Activated CD4-positive, CD25-positive, alpha-beta regulatory T cell treated with anti-CD3 and anti-CD28 coated beads, Interleukin-2, amount 50 U/mL, for 16 hours (primary cell): ENCODE data around the gene FANCI.
A peak's percentile ranks its signal among the peaks of the same experiment; 100 is the strongest.

ENCODE experiments used
- DNase-seq: peaks from one replicate; pipeline ENCODE4 v3.0.0-alpha.2; 2020; ENCODE audit warnings: low read depth, low spot score

FANCI gene

DNA sequence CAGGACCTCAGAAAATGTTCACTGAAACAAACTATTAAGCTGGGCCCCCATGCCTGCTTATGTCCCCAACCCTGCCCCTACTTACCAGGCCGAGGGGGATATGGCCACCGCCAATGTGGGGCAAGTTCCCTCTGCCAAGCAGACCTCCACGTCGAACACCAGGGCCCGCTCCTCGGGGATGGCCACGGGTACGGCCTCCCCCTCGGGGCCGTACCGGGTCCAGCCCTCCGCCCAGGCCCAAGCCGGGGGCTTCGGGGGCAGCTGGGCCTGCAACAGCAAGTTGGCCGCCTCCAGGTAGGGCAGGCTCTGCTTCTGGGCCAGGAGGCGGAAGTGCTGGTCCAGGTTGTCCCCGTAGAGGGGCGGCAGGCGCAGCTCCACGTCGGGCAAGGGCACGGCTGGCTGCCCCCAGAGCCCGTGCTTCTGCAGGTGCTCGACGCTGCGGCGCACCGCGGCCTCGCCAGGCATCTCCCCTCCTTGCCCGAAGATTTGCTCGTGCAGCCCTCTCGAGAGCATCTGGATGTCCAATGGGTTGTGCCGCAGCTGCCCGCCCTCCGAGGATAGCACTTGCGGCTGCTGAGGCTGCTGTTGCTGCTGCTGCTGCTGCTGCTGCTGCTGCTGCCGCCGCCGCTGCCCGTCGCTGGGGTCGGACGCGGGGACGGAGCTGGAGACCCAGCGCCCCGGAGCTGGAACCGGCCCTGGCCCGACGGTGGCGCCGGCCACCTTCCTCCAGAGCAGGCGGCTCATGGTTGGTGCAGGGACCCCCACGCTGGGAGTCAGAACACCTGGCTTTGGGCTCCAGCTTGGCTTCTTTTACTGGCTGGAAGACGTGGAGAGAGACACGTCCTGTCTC lies 89.5 kb downstream of the FANCI start:
- DNase-seq: no peak

DNA sequence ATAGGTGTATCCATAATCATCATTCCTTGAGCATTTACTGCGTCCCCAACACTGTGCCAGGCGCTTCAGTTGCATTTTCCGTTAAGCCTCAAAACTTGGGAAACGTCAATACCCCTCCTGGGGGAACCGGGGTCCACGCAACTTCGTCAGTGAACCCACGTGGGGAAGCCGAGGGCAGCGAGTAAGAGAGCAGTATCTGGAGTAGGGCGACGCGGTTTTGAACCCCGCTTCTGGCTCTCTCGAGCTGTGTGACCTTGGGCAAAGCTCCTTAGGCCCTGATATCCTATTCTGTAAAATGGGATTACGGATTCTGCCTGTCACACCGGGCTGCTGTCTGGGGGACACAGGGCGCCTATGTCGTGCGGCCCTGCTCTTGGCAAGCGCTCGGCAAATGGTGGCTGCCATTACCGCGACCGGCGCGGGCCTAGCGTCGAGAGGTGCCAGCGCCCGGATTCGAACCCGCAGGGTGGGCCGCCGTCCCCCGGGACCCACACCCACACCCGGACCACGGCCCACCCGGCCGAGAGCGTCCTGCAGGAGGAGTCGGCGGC lies 90.3 kb downstream of the FANCI start:
- DNase-seq: no peak

DNA sequence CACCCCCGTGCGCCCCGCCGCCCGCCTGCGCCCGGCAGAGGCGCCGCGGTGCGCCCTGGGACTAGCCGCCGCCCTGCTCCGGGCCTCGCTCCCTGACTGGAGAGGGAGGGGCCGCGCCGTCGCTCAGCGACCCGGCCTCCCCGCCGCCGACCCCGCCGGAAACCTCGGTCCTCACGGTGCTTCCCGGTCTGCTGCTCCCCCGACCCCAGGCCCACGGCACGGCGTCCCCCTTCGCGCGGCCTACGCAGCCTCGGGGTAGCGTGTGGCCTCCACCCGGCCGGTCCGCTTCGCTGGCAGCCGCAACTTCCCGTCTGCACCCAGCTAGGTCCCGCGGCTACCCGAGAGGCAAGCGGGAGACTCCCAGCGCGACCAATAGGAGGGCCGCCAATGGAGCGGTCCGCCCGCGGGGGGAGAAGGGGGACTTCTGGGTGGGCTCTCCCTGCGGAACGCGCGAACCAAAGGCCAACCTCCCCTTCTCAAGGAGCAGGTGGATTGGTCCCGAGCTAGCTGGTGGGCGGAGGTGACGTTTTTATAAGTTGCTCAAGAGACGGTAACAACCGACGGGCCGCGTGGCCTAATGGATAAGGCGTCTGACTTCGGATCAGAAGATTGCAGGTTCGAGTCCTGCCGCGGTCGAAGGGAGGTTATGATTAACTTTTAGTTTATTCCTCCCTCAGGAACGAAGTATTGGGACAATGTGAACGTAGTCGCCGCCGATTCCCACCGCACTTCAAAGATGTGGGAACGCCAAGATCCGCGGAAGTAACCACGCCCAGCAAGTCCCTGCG lies 90.9 kb downstream of the FANCI start, which contains the start of gene POLG:
POLG (minus strand) TSS at position 315 of the 788 bp plus-strand sequence. CDS start 1,070 bp downstream, outside the sequence.
- DNase-seq: peak; percentile 99

DNA sequence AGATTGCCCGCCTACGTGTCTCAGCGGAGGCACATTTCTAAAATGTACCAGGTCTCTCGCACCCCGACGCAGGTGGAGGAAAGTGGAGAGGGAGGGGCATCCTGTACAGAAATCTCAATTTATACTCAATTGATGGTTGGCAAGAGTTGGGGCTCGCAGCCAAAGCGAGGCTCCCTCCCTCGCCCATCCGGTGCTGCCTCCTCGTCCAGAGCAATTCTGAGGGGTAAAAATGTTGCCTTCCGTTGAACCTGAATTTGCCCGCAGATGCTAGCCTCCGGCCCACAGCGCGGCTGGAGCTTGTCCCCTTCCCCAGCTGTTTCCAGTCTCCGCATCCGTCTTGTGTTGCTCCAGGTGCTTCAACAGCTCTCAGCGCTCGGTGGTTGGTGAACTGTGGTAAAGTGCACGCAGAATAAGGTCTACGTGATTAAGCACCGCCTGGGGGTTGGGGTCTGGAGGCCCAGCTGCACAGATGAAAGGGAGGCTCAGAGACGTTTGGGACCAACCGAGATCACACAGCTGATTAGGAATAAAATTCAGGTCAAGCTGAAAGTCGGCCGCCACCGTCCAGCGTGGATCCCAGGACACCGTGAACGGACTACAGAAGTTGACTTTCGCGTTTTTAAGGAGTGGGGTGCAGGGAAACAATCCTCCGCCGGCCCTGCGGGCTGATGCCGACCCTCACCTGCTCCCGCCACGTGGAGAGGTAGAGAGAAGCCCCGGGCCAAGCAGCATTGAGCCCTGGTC lies 91.7 kb downstream of the FANCI start:
- DNase-seq: no peak

DNA sequence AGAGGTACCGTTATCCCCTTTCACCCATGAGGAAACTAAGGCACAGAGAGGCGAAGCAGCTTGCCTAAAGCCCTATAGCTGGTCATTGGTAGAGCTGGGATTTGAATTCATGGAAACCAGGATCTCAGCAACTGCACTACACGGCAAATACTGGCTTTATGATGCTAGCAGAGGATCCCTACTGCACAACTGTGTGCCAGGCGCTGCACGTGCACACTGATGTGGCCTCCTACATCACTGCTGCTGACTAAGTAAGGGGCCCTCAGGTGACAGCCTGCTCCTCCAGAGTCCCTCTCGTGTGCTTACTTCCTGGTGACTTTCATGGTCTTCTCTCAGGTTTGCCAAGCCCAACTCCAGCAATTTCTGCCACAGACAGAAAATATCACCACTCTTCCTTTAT lies 94.3 kb downstream of the FANCI start:
- no peak for DNase-seq

DNA sequence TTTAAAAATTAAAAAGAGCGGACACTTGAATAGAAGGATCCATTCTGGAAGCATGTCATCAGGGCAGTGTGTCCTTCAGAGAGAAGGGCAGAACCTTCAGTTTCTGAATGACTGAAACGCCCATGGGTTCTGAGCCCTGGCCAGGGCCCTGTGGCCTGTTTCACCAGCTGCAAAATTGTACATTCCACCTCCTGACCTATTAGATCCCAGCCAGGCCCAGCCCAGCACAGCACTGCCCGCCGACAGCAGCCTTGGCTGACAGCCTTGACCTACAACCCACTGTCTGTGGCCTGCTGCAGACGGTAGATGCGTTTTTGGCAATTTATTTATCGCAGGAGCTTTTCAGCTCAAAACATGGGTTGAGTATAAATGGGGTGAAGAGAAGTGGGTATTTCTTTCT lies 96.8 kb downstream of the FANCI start:
- no peak for DNase-seq

DNA sequence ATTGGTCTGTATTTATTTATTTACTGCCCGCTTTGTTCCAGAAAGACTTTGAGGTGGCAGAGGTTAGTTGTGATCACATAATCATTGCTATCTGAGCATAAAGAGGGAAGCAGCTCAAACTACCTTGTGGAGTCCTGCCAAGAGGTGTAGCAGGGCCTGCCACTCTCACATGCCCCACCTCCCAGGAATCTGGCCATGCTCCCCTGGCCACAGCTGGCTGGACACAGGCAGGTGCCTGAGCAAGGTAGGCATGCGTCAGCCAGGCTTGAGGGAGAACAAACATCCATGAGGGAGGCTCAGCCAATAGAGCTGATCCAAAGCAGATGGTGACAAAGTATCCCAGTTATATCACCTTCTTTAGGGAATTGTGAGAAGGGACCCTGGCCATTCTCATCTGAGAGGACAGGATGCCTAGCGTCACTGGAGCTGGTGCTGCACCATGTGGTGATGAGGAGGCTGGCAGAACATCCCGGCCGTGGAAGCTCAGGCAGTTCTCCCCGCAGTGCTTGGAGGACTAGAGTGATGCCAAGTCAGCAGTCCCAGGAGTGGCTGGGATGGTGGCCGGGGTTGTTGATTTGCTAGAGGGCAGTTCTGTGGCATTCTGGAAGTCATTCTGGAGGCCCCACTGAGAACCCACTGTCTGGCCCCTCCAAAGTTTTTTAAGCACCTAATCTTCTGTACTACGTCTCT lies 97.7 kb downstream of the FANCI start:
- DNase-seq: no peak

DNA sequence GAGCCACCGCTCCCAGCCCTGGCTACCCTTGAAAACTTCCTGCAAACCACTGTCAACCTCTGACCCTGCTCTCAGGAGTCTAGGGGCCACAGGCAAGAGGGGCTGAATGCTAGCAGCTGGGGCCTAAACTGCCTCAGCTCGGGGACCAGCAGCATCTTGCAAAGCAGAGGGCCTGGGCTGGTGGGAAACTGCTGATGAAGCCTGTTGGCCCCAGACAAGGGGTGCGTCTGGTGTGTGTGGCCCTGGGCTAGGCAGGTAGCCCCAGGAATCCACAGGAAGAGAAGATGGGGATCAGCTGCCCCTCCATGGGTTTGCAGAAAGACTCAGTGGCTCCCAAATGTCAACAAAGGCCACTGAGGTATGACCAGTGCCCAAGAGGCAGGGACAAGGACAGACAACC lies 99.1 kb downstream of the FANCI start:
- no peak for DNase-seq

DNA sequence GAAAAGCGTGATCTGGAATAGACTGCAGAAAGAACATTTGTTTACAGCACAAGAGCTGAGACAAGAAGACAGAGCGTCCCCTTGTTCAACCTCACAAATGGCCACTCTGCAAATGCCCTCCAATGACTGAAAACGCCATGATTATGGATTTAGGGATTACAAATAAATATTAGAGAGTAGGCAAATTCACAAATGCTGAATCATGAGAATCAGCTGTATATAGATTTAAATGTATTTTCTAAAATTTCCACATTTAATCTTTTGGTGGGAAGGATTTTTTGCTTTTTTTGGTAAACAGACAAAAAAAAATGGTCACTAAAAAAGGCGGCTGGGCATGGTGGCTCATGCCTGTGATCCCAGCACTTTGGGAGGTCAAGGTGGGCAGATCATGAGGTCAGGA lies 101.5 kb downstream of the FANCI start:
- DNase-seq: no peak

DNA sequence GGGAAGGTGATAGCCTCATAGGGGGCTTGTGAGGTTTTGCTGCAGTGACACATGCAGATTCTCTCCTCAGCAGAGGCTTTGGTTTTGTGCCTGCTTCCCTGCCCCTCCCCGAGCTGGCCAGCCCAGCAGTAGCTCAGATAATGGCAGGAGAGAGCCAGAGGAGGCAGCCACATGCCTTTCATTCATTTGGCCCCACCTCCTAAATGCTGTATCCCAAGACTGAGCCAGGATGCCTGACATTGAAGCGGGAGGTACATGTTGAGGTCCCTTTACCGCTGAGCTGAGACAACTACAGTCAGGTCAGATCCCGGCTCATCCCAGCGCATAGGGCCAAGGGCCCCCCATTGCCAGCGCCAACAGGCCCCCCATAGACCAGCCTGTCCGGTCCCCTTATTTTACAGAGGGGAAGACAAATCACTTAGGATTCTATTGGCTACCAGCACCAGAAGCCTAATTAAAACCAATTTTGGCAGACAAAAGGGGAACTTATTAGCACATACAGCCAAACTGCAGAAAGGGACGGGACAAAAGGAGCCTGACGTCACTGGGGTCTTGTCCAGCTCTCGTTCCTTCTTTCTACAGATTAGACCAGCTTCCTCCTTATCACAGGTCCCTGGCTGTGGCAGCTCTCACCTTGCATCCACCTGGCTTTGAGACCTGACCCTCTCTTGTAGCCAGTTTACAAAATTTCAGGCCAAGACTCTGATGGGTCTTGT lies 102.9 kb downstream of the FANCI start:
- no peak for DNase-seq

DNA sequence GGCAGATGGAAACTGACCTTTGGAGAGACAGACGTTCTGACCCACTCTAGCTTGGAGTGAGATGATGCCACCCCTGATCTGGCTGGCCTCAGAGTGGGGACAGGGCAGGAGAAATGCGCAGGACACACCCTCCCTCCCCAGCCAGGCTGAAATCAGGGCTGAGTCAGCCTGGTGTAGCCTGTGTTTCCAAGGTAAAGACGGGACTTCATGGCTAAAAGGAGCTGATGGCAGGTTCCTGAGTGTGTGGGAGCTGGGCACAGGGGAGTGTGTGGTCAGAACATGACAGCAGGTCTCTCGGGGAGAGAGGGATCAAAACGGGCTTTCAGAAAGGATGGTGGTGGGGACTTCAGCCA lies 105.4 kb downstream of the FANCI start:
- no peak for DNase-seq

DNA sequence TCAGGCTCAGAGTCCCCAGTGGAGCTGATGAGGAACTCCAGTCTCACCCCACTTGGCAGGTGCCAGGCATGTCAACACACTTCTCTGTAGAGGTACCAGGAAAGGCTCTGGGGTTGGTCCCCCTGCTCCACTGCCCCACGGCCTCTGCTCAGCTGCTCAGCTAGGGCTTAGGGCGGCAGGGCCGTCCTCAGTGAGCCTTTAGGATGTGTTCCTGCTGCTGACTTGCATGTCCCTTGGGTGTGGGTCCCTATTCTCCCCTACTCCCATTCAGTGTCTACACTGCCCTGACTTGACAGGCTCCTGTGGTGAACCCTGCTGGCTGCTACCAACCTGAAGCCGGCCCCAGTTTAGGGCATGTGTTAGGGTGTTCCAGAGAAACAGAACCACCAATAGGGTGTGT lies 108.7 kb downstream of the FANCI start:
- DNase-seq: no peak

DNA sequence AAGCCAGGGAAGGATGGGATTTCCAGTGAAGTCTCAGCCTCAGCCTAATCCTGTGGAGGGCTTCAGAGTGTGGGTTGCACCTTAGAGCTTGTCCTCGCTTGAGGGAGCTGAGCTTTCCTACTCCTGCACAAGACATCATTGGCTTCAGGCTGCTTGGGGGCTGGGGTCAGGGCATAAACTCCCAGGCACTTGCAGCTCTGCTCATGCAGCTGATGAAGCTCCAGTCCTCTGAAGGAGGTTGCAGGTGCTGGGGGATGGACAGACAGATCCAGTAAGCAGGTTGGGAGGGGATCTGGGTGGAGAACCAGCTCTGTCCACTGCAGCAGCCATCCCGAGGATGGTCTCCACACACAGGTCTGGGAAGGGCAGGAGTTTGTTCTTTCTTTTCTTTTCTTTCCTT lies 110.2 kb downstream of the FANCI start:
- DNase-seq: no peak

DNA sequence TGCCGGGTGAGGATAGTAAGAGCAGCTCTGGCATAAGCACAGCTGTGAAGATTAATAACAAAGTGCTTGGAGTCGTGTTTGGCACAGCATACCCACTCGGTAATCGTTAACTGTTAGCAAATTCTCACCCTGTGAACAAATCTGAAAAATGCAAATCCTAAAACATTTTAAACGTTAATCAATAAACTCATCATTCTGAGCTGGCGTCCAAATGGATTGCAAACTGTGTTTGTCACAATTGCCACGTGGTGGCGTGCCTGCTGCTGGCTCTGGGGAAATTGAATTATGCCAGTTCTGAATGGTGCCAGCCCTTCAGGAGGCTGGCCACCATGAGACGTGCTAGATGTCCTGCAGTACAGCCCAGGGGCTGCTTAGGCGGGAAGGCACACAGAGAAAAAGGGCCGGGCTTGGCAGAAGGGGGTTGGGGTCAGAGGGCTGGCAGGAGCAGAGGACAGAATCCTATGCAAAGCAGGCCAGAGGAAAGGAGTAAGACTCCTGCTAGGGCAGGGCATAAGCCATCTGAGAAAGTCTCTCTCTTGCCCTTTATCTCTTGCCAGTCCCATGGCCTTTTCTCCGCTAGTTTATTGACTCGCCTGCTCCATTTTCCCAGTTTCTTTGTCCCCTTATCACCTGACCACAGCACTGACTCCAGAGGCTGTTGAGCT lies 113.0 kb downstream of the FANCI start:
- no peak for DNase-seq

DNA sequence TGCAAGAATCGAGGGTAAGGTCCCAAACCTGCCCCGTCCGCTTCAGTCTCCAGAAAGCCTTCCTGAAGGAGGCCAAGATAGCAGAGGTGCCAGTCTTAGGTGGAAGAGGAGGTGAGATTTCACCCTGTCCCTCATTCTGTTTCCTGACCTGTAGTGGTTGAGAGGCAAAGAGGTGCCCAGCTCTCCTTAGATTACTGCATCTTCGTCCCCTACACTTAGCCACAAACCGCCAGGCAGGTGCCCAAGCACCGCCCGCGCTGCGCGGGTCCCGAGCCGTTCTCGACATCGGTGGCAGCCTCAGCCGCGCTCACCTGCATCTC lies 114.6 kb downstream of the FANCI start:
- DNase-seq: no peak

DNA sequence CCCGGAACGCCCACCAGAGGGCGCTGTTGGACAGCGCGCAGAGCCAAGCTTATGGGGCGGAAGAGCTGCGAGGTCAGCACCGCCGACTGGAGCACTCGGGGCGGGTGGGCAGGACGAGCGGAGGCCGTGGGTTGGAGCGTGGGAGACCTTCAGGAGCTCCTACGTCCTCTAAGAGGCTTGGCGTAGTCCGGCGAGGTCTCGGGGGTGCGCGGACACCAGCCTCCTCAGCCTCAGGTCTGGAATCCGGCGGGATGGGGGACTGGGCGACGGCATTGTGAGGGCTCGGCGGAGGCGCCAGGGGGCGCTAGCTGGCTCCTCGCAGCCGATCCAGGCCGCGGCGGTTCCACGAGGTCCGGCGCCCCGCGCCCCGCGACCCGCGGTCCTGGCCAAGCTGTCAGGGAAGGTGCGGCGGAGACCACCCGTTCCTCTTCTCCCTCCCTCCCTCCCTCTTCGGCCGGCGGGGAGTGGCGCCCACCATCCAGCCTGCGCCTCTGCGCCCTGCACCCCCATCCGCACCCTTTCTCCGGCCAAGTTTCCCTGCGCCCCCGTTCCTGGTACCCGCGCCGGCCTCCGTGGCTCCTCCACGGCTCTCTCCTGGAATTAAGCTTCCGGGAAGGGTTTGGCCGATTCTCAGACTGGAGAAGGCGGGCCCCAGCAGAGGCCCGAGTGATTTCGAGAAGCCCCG lies 115.1 kb downstream of the FANCI start:
- DNase-seq: peak; percentile 72

DNA sequence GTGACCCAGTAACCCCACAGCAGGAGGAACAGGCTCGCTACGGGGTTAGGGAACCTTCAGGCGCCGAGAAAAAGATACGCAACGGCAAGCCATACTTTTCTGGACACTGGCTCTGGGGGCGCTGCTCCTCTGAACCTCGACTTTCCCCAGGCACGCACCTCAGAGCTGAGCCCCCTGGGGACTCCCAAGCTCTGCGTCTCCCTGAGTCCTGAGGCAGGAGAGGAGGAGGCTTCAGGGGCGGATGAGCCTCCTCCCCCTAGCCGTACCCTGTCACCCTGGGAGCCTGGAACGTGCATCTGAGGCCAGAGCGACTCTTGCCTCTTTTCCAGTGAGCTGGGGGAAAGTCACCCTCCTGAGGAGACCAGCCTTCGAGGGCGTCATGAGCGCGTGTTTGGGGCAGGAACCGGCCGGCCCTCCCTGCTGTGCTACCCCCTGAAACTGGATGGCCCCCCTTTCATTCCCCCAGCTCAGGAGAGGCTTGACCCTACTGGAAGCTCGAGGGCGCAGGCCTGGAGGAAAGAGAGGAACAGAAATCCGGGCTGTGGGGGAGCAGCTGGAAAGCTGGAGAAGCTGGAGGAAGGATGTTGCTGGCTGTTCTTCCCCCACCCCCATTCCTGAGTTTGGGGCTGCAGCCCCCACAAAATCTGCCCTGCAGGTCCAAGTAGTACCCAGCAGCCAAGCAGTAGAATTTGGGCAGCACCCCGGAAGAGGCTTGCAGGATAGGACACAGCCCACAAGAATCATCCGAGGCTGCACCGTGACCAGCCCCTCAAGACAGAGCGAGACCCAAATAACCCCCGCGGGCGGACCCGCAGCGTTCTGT lies 115.9 kb downstream of the FANCI start:
- no peak for DNase-seq

DNA sequence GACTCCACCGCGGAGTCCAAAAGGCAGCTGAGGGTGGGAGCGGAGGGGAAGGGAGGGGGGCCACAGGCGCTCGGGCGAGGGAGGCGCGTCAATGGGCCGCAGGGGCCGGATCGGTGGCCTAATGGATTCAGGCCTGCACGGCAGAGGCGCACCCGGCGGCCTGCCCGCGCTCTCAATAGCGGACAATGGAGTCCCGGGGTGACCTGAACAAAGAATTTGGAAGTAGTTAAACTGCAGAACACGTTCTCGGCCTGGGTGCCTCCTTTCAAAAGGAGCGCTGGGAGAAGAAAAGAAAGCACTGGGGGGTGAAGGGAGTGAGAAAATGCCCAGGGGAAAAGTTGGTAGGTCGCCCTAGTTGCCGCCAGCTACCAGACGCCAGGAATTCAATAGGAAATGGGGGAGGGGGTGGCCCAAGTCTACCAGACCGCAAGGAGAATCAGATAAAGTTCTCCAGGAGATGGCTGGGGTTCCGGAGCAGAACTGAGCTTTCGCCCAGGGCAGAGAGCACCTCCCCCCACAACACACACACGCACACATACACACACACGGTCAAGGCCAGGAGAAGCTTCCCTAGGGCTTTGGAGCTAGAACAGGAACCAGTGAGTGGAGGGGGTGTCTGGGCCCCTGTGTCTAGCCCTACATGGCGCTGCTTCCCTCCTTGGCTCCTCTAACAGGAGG lies 116.7 kb downstream of the FANCI start:
- DNase-seq: no peak
